Measurements from ENCODE around the gene TMEM82.

GRCh38 chr1:15767941-15768340 lies 25.6 kb downstream of the TMEM82 start:
- TF ChIP-seq CTCF (IDR thresholded peaks at IDR 0.05) (no peak), POLR2A (IDR thresholded peaks at IDR 0.05) (no peak), POLR2AphosphoS5 (IDR thresholded peaks at IDR 0.05; ENCODE audit: insufficient read depth in 1 of 2, low read depth in 1 of 2) (no peak)
